Omental fat pad (tissue), 4 donors: ENCODE data around the gene BRD4. TPM values are rescaled to one million over a fixed set of nuclear protein-coding genes. Genes with fewer than 3 reads are reported as not detected.

Source experiments
- ATAC-seq: fragments of 150-250 bp; one replicate; pipeline ENCODE4 v1.9.1; 2016; ENCODE audit warnings: mild to moderate bottlenecking, moderate library complexity; ENCODE audit not compliant: low FRiP score
- DNase-seq: peaks from one replicate; pipeline ENCODE4 v3.0.0-alpha.2; 2019; ENCODE audit warnings: low spot score
- total RNA-seq, 4 donors: library from RNA; depleted of rRNA; stranded (reverse); fragments of >200 nt; gene quantifications; one replicate each; pipeline ENCODE4 v1.1.0, GENCODE V29; 2016
- TF ChIP-seq, protein P1 (sequence below), 3 donors: fragments of 450-650 bp; IDR thresholded peaks; one replicate each; pipeline ENCODE4 v1.5.1; 2016 to 2017; ENCODE audit warnings: antibody characterized with exemption in 3 of 3, mild to moderate bottlenecking in 3 of 3, moderate library complexity in 2 of 3

The BRD4 gene
- total RNA-seq, 4 donors from 2014 or later = 22.6 to 49.1 (median 30.1) TPM

DNA sequence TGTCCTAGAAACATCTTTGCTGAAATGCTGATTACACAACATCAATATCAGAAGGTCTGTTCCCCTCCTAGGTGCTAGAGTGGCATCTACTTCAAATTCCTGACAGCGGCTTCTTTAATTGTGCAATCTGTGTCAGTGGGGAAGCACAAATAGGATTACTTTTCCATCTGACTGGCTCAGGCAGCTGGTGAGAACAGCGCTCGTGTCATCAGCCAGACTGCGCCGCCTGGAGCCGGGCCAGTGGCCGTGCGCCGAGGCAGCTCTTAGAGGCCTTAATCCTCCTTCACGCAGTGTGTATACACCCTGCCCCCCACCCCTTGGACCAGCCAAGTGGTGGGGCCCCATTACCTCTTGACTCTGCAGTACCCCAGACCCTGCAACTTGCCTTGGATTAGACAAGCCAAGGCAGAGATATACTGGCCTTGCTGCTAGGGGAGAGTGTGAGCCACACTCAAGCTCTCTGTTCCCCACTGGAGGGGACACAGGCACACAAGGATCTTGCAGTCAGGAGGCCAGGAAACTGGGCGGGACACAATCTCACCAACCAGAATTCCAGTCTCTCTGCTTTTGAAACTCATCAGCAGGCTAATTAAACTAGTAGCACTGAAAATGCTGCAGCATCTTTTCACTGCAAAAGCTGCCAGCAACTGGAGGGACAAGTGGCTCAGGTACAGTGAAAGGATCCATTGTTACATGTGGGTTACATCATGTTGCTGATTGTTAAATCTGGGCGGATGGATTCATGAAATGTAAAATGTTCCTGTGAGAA lies 51.2 kb downstream of the BRD4 start:
- DNase-seq (no peak), ATAC-seq (peak; percentile 68)
- TF ChIP-seq, protein P1, sequence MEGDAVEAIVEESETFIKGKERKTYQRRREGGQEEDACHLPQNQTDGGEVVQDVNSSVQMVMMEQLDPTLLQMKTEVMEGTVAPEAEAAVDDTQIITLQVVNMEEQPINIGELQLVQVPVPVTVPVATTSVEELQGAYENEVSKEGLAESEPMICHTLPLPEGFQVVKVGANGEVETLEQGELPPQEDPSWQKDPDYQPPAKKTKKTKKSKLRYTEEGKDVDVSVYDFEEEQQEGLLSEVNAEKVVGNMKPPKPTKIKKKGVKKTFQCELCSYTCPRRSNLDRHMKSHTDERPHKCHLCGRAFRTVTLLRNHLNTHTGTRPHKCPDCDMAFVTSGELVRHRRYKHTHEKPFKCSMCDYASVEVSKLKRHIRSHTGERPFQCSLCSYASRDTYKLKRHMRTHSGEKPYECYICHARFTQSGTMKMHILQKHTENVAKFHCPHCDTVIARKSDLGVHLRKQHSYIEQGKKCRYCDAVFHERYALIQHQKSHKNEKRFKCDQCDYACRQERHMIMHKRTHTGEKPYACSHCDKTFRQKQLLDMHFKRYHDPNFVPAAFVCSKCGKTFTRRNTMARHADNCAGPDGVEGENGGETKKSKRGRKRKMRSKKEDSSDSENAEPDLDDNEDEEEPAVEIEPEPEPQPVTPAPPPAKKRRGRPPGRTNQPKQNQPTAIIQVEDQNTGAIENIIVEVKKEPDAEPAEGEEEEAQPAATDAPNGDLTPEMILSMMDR (IDR thresholded peaks at IDR 0.05) = no peak

DNA sequence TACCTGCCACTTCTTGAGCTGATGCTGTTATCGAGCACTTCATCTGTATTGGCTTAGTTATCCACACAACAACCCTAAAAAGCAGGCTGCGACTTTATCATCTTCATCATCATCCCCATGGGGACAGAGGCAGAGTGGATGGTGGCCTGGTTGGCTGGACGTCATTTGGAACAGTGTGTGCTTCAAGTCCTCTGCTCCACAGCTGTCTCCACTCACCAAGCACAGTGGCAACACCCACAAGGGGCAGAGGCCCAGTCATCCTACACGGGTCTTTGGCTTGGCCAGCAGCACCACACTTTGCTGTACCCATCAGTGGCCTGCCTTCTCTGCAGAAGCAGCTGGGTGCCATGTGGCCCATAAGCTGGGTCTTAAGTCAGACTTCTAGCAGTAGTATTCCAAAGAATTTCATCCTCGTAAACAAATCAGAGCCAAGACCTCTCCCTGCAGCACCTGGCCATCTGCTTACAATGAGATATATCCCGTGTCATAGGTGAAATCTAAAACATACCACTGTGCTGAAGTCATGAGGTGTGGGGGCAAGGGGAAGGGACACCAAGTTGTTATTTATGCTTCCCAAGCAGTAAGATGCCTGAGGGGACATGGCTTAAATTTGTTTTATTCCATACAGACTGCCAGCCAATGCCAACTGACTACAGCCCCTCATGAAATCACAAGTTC lies 52.2 kb downstream of the BRD4 start:
- no peak for ATAC-seq
- no peak for DNase-seq
- TF ChIP-seq, protein P1 (IDR thresholded peaks at IDR 0.05) = no peak

DNA sequence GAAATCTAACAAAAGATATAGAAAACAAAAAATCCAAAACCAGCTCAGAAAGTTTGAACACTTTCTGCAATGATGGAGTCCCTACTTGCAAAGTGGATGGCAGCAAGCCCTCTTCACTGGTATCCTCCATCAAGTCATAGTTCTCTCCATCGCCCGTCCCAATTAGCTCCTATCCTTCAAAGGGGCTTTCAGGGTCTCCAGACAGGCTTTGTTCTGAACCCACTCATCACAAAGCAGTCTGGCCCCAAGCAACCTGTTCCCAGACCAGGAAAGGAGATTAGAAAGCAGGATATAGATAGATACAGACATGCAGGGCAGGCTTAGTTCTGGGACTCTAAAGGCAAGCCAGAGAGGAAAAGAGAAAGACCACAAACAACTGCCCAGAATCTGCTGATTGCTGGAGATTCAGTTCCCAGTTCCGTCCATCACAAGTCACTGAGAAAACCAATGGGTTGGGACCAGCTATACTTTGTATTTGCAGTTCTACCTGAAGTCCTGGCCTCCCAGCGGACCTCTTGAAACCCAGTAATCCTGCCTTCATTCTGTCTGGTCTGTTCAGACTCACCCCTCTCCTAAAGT lies 52.9 kb downstream of the BRD4 start:
- DNase-seq = no peak
- ATAC-seq = no peak
- TF ChIP-seq, protein P1 (IDR thresholded peaks at IDR 0.05) = no peak

DNA sequence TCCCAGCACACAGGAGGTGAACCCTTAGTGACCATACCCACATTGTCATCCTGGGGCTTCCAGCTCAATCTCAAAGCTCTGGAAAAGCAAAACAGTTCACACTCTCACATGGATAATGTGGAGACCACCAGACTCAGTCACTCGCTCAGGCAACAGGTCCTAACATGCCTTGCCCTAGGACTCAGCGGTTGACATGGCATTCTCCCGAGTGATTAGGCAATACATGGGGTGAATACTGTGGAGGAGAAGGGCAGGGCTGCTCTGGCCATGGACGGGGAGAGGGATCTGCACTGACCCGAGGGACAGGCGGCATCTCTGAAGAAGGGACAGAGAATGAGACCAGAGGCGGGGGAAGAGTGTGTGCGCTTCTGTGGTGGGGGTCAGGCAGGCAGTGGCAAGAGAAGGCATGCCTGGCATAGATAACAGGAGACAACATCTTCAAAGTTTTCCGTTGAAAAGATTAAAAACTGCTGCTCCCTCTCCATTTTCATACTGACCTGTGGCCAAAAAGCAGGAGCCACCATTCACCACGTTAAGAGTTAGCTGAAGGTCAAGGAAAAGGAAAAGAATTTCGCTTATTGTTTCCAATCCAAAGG lies 55.6 kb downstream of the BRD4 start:
- ATAC-seq (no peak), DNase-seq (no peak)
- TF ChIP-seq, protein P1 (IDR thresholded peaks at IDR 0.05) = no peak

DNA sequence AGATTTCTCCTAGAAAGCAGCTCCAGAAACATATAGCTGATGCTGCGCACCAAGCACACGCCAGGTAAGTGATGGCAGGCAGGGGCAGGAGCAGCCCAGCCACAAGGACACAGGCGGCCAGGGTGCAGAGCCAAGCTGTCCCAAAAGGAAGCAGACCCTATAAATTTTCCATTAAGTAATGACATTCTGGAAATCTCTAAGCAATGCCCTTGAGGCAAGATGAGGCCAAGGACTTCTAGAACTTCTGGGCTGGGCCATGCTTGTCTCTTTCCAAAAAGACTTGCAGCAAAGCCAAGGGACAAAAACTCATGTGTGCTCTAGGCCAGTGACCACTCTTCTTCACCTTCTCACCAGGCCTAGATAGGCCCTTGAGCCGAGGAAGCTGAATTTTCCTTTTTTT lies 57.9 kb downstream of the BRD4 start:
- DNase-seq (no peak), ATAC-seq (no peak)
- TF ChIP-seq, protein P1 (IDR thresholded peaks at IDR 0.05) = no peak

DNA sequence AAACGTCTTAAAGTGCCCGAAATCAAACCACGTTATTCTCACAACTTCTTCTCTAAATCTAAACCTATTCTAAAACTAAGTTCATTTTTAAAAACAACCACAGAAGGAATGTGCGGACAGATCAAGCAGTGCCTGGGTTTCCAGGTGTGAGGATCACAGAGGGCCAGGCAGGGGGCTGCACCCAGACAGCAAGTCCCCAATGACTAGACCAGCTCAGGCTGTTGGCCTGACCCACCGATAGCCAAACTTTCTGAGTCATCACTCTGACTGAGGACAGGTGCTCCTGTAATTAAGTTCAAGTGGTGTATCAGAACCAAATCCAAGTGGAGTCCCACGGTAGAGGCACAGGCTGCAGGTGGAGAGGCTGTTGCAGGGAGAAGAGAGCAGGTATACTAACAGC lies 62.5 kb downstream of the BRD4 start:
- DNase-seq = no peak
- TF ChIP-seq, protein P1 (IDR thresholded peaks at IDR 0.05) = no peak
- no peak for ATAC-seq
